Uterus (tissue), 4 donors: Measurements from ENCODE around the gene EOMES. TPM values are rescaled to one million over a fixed set of nuclear protein-coding genes. Genes with fewer than 3 reads are reported as not detected.

Experiments used
- DNase-seq, 2 donors: peaks; one replicate each; pipeline ENCODE4 v3.0.0-alpha.2; 2019 to 2020
- H3K27ac ChIP-seq, 2 donors: fragments of 200-600 bp; sonication (generic); 1 replicate in 1 of 2; 2 replicates in 1 of 2; pipeline ENCODE4 v1.5.1; 2016 to 2018
- H3K27me3 ChIP-seq, 2 donors: fragments of 200-600 bp; sonication (generic); one replicate each; pipeline ENCODE4 v1.5.1; 2018 to 2019; ENCODE audit warnings: control low read depth in 1 of 2
- H3K36me3 ChIP-seq, 2 donors: fragments of 200-600 bp; sonication (generic); one replicate each; pipeline ENCODE4 v1.5.1; 2019; ENCODE audit warnings: control low read depth in 1 of 2
- H3K4me1 ChIP-seq, 2 donors: fragments of 200-600 bp; sonication (generic); one replicate each; pipeline ENCODE4 v1.5.1; 2018 to 2019; ENCODE audit warnings: control low read depth in 1 of 2
- H3K4me3 ChIP-seq, 2 donors: fragments of 200-600 bp; sonication (generic); 1 replicate in 1 of 2; 2 replicates in 1 of 2; pipeline ENCODE4 v1.5.1; 2018 to 2019; ENCODE audit warnings: mild to moderate bottlenecking in 1 of 2
- H3K9me3 ChIP-seq, 2 donors: fragments of 200-600 bp; sonication (generic); one replicate each; pipeline ENCODE4 v1.5.1; 2019; ENCODE audit warnings: control low read depth in 1 of 2
- POLR2A ChIP-seq, 2 donors: fragments of 450-650 bp; IDR thresholded peaks; one replicate each; pipeline ENCODE4 v1.6.1; 2016; ENCODE audit warnings: antibody characterized with exemption in 2 of 2, mild to moderate bottlenecking in 1 of 2, moderate library complexity in 1 of 2
- intact Hi-C: fragments of 100-400 bp; cut with DNase I; formaldehyde crosslinking; loops from one replicate; pipeline ENCODE4 v1.15.1; 2023; ENCODE audit warnings: low total_unique reads
- total RNA-seq, 4 donors: library from RNA; depleted of rRNA in 3 of 4; stranded (reverse); fragments of >200 nt in 3 of 4; gene quantifications; one replicate each; pipeline versions ENCODE4 v1.1.0 to v1.2.4, GENCODE V29; 2014 to 2023
- TF ChIP-seq, protein P1 (sequence below), 4 experiments: fragments of 200-600 bp in 2 of 4; fragments of 450-650 bp in 2 of 4; sonication (generic) in 2 of 4; IDR thresholded peaks; one replicate each; pipeline ENCODE4 v1.5.1; 2016 to 2019; ENCODE audit warnings: antibody characterized with exemption in 4 of 4, mild to moderate bottlenecking in 2 of 4, moderate library complexity in 1 of 4
- donor health status: DM: yes; HTN: yes; CAD: no.

Gene EOMES
- total RNA-seq, 4 donors from 2014 or later, result 0.62 to 0.82 TPM; not detected in 2

DNA sequence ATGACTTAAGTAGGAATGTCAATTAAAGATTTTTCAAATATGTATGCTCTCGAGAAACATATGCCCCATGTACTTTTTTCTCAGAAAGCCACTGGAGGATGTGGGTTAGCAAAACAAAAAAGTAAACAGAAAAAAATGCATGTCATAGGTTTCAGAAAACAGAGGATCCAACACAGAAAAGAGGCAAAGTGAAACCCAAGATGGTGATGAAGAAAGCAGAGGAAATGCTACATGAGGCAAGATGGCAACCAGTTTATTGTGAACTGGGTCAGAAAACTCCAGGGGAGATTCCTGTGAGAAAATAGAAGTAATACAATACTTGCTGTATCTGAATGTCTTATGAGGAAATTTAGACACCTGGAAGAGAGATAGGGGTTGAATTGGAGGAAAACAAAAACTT is 30.8 kb upstream of the EOMES start:
- Histone ChIP-seq H3K27me3 (no peaks in the 10 kb centered on the region), H3K4me1 (no peaks in the 10 kb centered on the region), H3K4me3 (no peak overlapping the region), H3K9me3 (no peaks in the 10 kb centered on the region), H3K27ac (no peak overlapping the region), H3K36me3 (no peaks in the 10 kb centered on the region)
- DNase-seq, result no peak
- no peak for TF ChIP-seq POLR2A (IDR thresholded peaks at IDR 0.05)
- TF ChIP-seq, protein P1, sequence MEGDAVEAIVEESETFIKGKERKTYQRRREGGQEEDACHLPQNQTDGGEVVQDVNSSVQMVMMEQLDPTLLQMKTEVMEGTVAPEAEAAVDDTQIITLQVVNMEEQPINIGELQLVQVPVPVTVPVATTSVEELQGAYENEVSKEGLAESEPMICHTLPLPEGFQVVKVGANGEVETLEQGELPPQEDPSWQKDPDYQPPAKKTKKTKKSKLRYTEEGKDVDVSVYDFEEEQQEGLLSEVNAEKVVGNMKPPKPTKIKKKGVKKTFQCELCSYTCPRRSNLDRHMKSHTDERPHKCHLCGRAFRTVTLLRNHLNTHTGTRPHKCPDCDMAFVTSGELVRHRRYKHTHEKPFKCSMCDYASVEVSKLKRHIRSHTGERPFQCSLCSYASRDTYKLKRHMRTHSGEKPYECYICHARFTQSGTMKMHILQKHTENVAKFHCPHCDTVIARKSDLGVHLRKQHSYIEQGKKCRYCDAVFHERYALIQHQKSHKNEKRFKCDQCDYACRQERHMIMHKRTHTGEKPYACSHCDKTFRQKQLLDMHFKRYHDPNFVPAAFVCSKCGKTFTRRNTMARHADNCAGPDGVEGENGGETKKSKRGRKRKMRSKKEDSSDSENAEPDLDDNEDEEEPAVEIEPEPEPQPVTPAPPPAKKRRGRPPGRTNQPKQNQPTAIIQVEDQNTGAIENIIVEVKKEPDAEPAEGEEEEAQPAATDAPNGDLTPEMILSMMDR (IDR thresholded peaks at IDR 0.05), result no peak
- intact Hi-C loops, result no loop called here

GRCh38 chr3:27749643-27750042 is 27.5 kb upstream of the EOMES start:
- no peaks in the 10 kb centered on the region for H3K4me1 ChIP-seq
- H3K9me3 ChIP-seq, result no peaks in the 10 kb centered on the region
- intact Hi-C loops, result no loop called here

GRCh38 chr3:27746838-27747237 is 24.7 kb upstream of the EOMES start:
- H3K27ac ChIP-seq, result no peak overlapping the region
- intact Hi-C loops, result no loop called here
- H3K4me3 ChIP-seq, result no peak overlapping the region
- H3K9me3 ChIP-seq, result no peaks in the 10 kb centered on the region
- no peak for TF ChIP-seq POLR2A (IDR thresholded peaks at IDR 0.05)
- TF ChIP-seq, protein P1 (IDR thresholded peaks at IDR 0.05), result no peak
- H3K4me1 ChIP-seq, result no peaks in the 10 kb centered on the region
- no peaks in the 10 kb centered on the region for H3K27me3 ChIP-seq
- H3K36me3 ChIP-seq, result no peaks in the 10 kb centered on the region
- DNase-seq, result no peak

More at GRCh38 chr3:27749643-27750042, 27.5 kb upstream of the EOMES start:
- no peak overlapping the region for H3K27ac ChIP-seq
- TF ChIP-seq, protein P1 (IDR thresholded peaks at IDR 0.05), result no peak
- TF ChIP-seq POLR2A (IDR thresholded peaks at IDR 0.05), result no peak
- no peaks in the 10 kb centered on the region for H3K36me3 ChIP-seq
- DNase-seq, result no peak
- H3K4me3 ChIP-seq, result no peak overlapping the region
- no peaks in the 10 kb centered on the region for H3K27me3 ChIP-seq

DNA sequence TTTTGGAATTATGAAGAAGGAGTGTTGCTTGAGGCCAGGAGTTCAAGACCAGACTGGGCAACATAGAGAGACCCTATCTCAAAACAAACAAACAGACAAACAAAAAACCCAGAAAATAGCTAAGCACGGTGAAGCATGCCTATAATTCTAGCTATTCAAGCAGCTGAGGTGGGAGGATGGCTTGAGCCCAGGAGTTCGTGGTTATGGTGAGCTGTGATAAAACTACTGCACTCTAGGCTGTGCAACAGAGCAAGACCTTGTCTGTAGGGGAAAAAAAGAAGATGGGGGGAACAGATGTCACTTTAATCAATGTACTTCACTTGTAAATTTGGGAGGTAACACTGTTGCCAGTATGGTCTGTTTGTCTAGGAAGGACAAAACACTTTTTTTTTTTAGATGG is 18.7 kb upstream of the EOMES start:
- no peaks in the 10 kb centered on the region for H3K27me3 ChIP-seq
- intact Hi-C loops, result no loop called here

GRCh38 chr3:27737091-27737490 is 15.0 kb upstream of the EOMES start:
- intact Hi-C loops, result no loop called here
- H3K4me1 ChIP-seq, result no peaks in the 10 kb centered on the region
- DNase-seq, result no peak
- H3K9me3 ChIP-seq, result no peaks in the 10 kb centered on the region
- H3K27me3 ChIP-seq, result no peaks in the 10 kb centered on the region
- H3K27ac ChIP-seq, result no peak overlapping the region
- TF ChIP-seq POLR2A (IDR thresholded peaks at IDR 0.05), result no peak
- TF ChIP-seq, protein P1 (IDR thresholded peaks at IDR 0.05), result no peak
- H3K36me3 ChIP-seq, result no peaks in the 10 kb centered on the region
- no peak overlapping the region for H3K4me3 ChIP-seq

More for the DNA sequence above, 18.7 kb upstream of the EOMES start:
- no peak for TF ChIP-seq POLR2A (IDR thresholded peaks at IDR 0.05)
- TF ChIP-seq, protein P1 (IDR thresholded peaks at IDR 0.05), result no peak
- Histone ChIP-seq H3K4me3 (no peak overlapping the region), H3K9me3 (no peaks in the 10 kb centered on the region), H3K36me3 (no peaks in the 10 kb centered on the region), H3K4me1 (no peaks in the 10 kb centered on the region), H3K27ac (no peak overlapping the region)
- no peak for DNase-seq
